PC-9 (cell line): ENCODE measurements around the gene DDAH2. TPM values are rescaled to one million over a fixed set of nuclear protein-coding genes. Genes with fewer than 3 reads are reported as not detected.

Source experiments
- BruUV-seq: library from RNA; stranded (reverse); fragments of 400-500 nt; replicated peaks from 2 replicates; lab custom pipeline; 2021; lab: Mats Ljungman, UMichigan
- CTCF ChIA-PET: fragments of 300-600 bp; sonication (Branson Sonifier 250); formaldehyde crosslinking; loops from one replicate; lab custom pipeline; 2022; ENCODE audit warnings: antibody characterized with exemption; lab: Charles Lee
- POLR2A ChIA-PET: fragments of 300-600 bp; sonication (Branson Sonifier 250); formaldehyde crosslinking; loops from one replicate; lab custom pipeline; 2022; ENCODE audit warnings: antibody characterized with exemption; ENCODE audit not compliant: unreplicated experiment; lab: Charles Lee
- DNase-seq, 2 experiments: peaks; one replicate each; pipeline versions ENCODE4 v3.0.0 to v3.0.0-alpha.2; 2015 to 2022; ENCODE audit warnings: mixed read lengths in 1 of 2
- H2AFZ ChIP-seq: fragments of 200-600 bp; sonication (generic); 2 replicates; pipeline ENCODE4 v1.8.1; 2017; ENCODE audit warnings: antibody characterized with exemption
- H3F3A ChIP-seq: fragments of 200-600 bp; sonication (generic); 2 replicates; pipeline ENCODE4 v1.8.1; 2017; ENCODE audit warnings: antibody characterized with exemption, mild to moderate bottlenecking, low read depth; ENCODE audit not compliant: insufficient read depth
- H3K27ac ChIP-seq: fragments of 200-600 bp; sonication (generic); 2 replicates; pipeline ENCODE4 v1.6.1; 2016; ENCODE audit warnings: mixed run types
- H3K27me3 ChIP-seq: fragments of 200-600 bp; sonication (generic); 2 replicates; pipeline ENCODE4 v1.6.1; 2016; ENCODE audit warnings: low read depth, mixed run types; ENCODE audit not compliant: insufficient read depth
- H3K36me3 ChIP-seq: fragments of 200-600 bp; sonication (generic); 2 replicates; pipeline ENCODE4 v1.6.1; 2016; ENCODE audit warnings: low read depth, mixed run types
- H3K4me1 ChIP-seq: fragments of 200-600 bp; sonication (generic); replicated peaks from 2 replicates; pipeline ENCODE4 v1.6.1; 2016; ENCODE audit warnings: mixed run types; ENCODE audit not compliant: insufficient read depth
- H3K4me2 ChIP-seq: fragments of 200-600 bp; sonication (generic); 2 replicates; pipeline ENCODE4 v1.6.1; 2017; ENCODE audit warnings: mixed run types
- H3K4me3 ChIP-seq: fragments of 200-600 bp; sonication (generic); 2 replicates; pipeline ENCODE4 v1.6.1; 2016; ENCODE audit warnings: mixed run types
- H3K79me2 ChIP-seq: fragments of 200-600 bp; sonication (generic); 2 replicates; pipeline ENCODE4 v1.6.1; 2017; ENCODE audit warnings: low read depth, mixed run types
- H3K9me2 ChIP-seq: fragments of 200-600 bp; sonication (generic); 2 replicates; pipeline ENCODE4 v1.8.1; 2017; ENCODE audit warnings: mild to moderate bottlenecking; ENCODE audit not compliant: insufficient read depth
- H3K9me3 ChIP-seq: fragments of 200-600 bp; sonication (generic); 2 replicates; pipeline ENCODE4 v1.8.1; 2016; ENCODE audit warnings: low read depth; ENCODE audit not compliant: insufficient read depth
- H4K20me1 ChIP-seq: fragments of 200-600 bp; sonication (generic); 2 replicates; pipeline ENCODE4 v1.8.1; 2017; ENCODE audit not compliant: insufficient read depth
- CTCF ChIP-seq: fragments of 200-600 bp; sonication (generic); conservative IDR thresholded peaks from 2 replicates; pipeline ENCODE4 v1.6.1; 2017; ENCODE audit warnings: mixed run types, antibody characterized with exemption, mild to moderate bottlenecking, moderate library complexity
- EZH2 ChIP-seq: fragments of 200-600 bp; sonication (generic); IDR thresholded peaks from 2 replicates; pipeline ENCODE4 v1.8.0; 2017; ENCODE audit warnings: antibody characterized with exemption, low read depth
- intact Hi-C: fragments of 100-400 bp; cut with micrococcal nuclease; formaldehyde crosslinking; loops from one replicate; pipeline ENCODE4 v1.10.0; 2022; ENCODE audit not compliant: unreplicated experiment
- total RNA-seq: library from RNA; stranded (reverse); gene quantifications from 2 replicates; pipeline ENCODE4 v1.2.3, GENCODE V29; 2021

The DDAH2 gene
- total RNA-seq, 1 experiment from 2014 or later: 58.3 TPM

- no TSS peak for BruUV-seq
- peaks cover 27% of the 10 kb centered on the region; the same call in 1 of the 2 replicates for H3F3A ChIP-seq
Observed at GRCh38 chr6:31719001-31719400, 10.1 kb downstream of the DDAH2 start.

GRCh38 chr6:31718265-31718664 is 10.8 kb downstream of the DDAH2 start:
- Histone ChIP-seq H3K27ac (no peak overlapping the region; the same call in 1 of the 2 replicates), H3K4me1 (peaks cover 42% of the 10 kb centered on the region), H3K79me2 (no peaks in the 10 kb centered on the region), H3F3A (peaks cover 27% of the 10 kb centered on the region; the same call in 1 of the 2 replicates), H3K9me2 (no peaks in the 10 kb centered on the region), H2AFZ (no peak overlapping the region), H4K20me1 (no peaks in the 10 kb centered on the region), H3K36me3 (no peaks in the 10 kb centered on the region), H3K9me3 (no peaks in the 10 kb centered on the region), H3K4me3 (no peak overlapping the region), H3K4me2 (peak overlapping the region; percentile 59), H3K27me3 (no peaks in the 10 kb centered on the region)
- TF ChIP-seq EZH2 (no peak), CTCF (no peak)
- intact Hi-C loops: no loop called here
- peak; percentile 77 to 91 for DNase-seq
- no TSS peak for BruUV-seq
- POLR2A ChIA-PET: no interaction called here
- CTCF ChIA-PET: interaction anchor here (0.5 kb wide), 1 partner anchor 53 kb away, joined by 14 read pairs; no protein-coding TSS in a partner anchor

More at GRCh38 chr6:31719001-31719400, 10.1 kb downstream of the DDAH2 start:
- Histone ChIP-seq H3K4me2 (peak overlapping the region; percentile 59), H3K27ac (no peak overlapping the region; the same call in 1 of the 2 replicates), H4K20me1 (no peaks in the 10 kb centered on the region), H3K27me3 (no peaks in the 10 kb centered on the region), H3K4me1 (peaks cover 42% of the 10 kb centered on the region), H3K4me3 (no peak overlapping the region), H2AFZ (no peak overlapping the region), H3K9me3 (no peaks in the 10 kb centered on the region), H3K79me2 (no peaks in the 10 kb centered on the region), H3K9me2 (no peaks in the 10 kb centered on the region), H3K36me3 (no peaks in the 10 kb centered on the region)
- CTCF ChIA-PET: interaction anchor here (0.6 kb wide), 1 partner anchor 535 kb away, joined by 5 read pairs; no protein-coding TSS in a partner anchor
- TF ChIP-seq EZH2: no peak
- TF ChIP-seq CTCF: no peak
- intact Hi-C loops: no loop called here
- POLR2A ChIA-PET: interaction anchor here (0.6 kb wide), 1 partner anchor 118 kb away, joined by 4 read pairs; no protein-coding TSS in a partner anchor
- DNase-seq: no peak

GRCh38 chr6:31717499-31718222 is 11.4 kb downstream of the DDAH2 start:
- no peak overlapping the region for H3K27ac ChIP-seq

More at GRCh38 chr6:31717499-31718222, 11.4 kb downstream of the DDAH2 start:
- peak overlapping the region; percentile 59 for H3K4me2 ChIP-seq
- CTCF ChIA-PET: no interaction called here
- BruUV-seq: no TSS peak
- no peaks in the 10 kb centered on the region for H3K79me2 ChIP-seq
- no peaks in the 10 kb centered on the region for H3K9me3 ChIP-seq
- no peaks in the 10 kb centered on the region for H3K9me2 ChIP-seq
- peaks cover 42% of the 10 kb centered on the region for H3K4me1 ChIP-seq
- intact Hi-C loops: no loop called here
- TF ChIP-seq CTCF: no peak
- H3K27me3 ChIP-seq: no peaks in the 10 kb centered on the region
- H3F3A ChIP-seq: peaks cover 27% of the 10 kb centered on the region; the same call in 1 of the 2 replicates
- POLR2A ChIA-PET: no interaction called here
- no peak overlapping the region for H2AFZ ChIP-seq
- no peaks in the 10 kb centered on the region for H4K20me1 ChIP-seq
- H3K36me3 ChIP-seq: no peaks in the 10 kb centered on the region
- DNase-seq: no peak
- H3K4me3 ChIP-seq: no peak overlapping the region
